Neutrophil (primary cell): Measurements from ENCODE around the gene PPM1N.

Experiments used
- H3K27ac ChIP-seq: fragments of 200-600 bp; sonication (generic); 2 replicates; pipeline ENCODE4 v1.5.1; 2016; ENCODE audit warnings: mild to moderate bottlenecking, moderate library complexity
- H3K27me3 ChIP-seq: fragments of 200-600 bp; sonication (generic); 2 replicates; pipeline ENCODE4 v1.6.0; 2016; ENCODE audit warnings: mild to moderate bottlenecking
- H3K36me3 ChIP-seq: fragments of 200-600 bp; sonication (generic); 2 replicates; pipeline ENCODE4 v1.5.1; 2017
- H3K4me1 ChIP-seq, 2 experiments: fragments of 200-600 bp in 1 of 2; sonication (generic) in 1 of 2; 1 replicate in 1 of 2; 2 replicates in 1 of 2; pipeline versions ENCODE4 v1.5.1 to v1.6.1; 2013 to 2016; ENCODE audit warnings: low read depth in 1 of 2, low read length in 1 of 2, mild to moderate bottlenecking in 1 of 2, moderate library complexity in 1 of 2; ENCODE audit not compliant: control insufficient read depth in 1 of 2, insufficient read depth in 1 of 2
- H3K4me3 ChIP-seq, 2 experiments: fragments of 200-600 bp in 1 of 2; sonication (generic) in 1 of 2; 1 replicate in 1 of 2; 2 replicates in 1 of 2; pipeline ENCODE4 v1.5.1; 2013 to 2016; ENCODE audit warnings: low read depth in 1 of 2, low read length in 1 of 2, mild to moderate bottlenecking in 1 of 2, moderate library complexity in 1 of 2
- H3K9me3 ChIP-seq: fragments of 200-600 bp; sonication (generic); 2 replicates; pipeline ENCODE4 v1.5.1; 2016
- TF ChIP-seq, protein P1 (sequence below): fragments of 200-600 bp; sonication (generic); IDR thresholded peaks from 2 replicates; pipeline ENCODE4 v1.5.1; 2016; ENCODE audit warnings: antibody characterized with exemption

Gene PPM1N

GRCh38 chr19:45455707-45456499 lies 42.3 kb upstream of the PPM1N start:
- Histone ChIP-seq H3K9me3 (no peaks in the 10 kb centered on the region), H3K27me3 (peaks cover 59% of the 10 kb centered on the region), H3K36me3 (no peaks in the 10 kb centered on the region), H3K4me1 (peaks cover 21 to 22% of the 10 kb centered on the region in 2 experiments), H3K4me3 (peak overlapping the region; percentile 21 to 28), H3K27ac (peak overlapping the region; percentile 64)
- TF ChIP-seq, protein P1, sequence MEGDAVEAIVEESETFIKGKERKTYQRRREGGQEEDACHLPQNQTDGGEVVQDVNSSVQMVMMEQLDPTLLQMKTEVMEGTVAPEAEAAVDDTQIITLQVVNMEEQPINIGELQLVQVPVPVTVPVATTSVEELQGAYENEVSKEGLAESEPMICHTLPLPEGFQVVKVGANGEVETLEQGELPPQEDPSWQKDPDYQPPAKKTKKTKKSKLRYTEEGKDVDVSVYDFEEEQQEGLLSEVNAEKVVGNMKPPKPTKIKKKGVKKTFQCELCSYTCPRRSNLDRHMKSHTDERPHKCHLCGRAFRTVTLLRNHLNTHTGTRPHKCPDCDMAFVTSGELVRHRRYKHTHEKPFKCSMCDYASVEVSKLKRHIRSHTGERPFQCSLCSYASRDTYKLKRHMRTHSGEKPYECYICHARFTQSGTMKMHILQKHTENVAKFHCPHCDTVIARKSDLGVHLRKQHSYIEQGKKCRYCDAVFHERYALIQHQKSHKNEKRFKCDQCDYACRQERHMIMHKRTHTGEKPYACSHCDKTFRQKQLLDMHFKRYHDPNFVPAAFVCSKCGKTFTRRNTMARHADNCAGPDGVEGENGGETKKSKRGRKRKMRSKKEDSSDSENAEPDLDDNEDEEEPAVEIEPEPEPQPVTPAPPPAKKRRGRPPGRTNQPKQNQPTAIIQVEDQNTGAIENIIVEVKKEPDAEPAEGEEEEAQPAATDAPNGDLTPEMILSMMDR: peak; percentile 20

- Histone ChIP-seq H3K9me3 (no peaks in the 10 kb centered on the region), H3K4me3 (peak overlapping the region; percentile 21 to 28), H3K27me3 (peaks cover 56% of the 10 kb centered on the region), H3K4me1 (peaks cover 16% of the 10 kb centered on the region in 2 experiments), H3K27ac (peak overlapping the region; percentile 64), H3K36me3 (no peaks in the 10 kb centered on the region)
- TF ChIP-seq, protein P1: no peak
Observed at GRCh38 chr19:45456500-45456815, 41.8 kb upstream of the PPM1N start.

DNA sequence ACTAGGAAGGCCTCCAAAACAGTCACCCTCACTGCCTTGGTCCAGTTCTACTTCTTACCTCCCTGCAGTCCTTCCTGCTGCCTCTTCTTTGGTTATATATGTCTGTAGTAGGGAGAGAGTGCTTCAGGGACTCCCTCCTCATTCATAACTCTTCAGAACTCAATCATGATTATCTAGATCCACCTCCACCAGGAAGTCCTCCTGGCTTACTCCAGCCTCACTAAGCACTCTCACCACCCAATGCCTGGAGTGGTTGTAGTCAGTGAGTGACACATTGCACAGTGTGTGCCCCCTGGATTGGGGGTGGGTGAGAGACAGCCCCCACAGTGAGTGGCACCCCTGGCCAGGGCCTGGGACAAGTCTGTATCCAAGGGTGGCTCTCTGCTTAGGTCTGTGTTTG lies 40.5 kb upstream of the PPM1N start:
- no peaks in the 10 kb centered on the region for H3K9me3 ChIP-seq
- peaks cover 48% of the 10 kb centered on the region for H3K27me3 ChIP-seq
- H3K4me3 ChIP-seq: no peak overlapping the region
- H3K27ac ChIP-seq: no peak overlapping the region
- H3K36me3 ChIP-seq: no peaks in the 10 kb centered on the region
- H3K4me1 ChIP-seq: peaks cover 13% of the 10 kb centered on the region in 2 experiments
- TF ChIP-seq, protein P1: no peak

GRCh38 chr19:45460807-45461347 lies 37.4 kb upstream of the PPM1N start:
- H3K4me1 ChIP-seq: peaks cover 7 to 9% of the 10 kb centered on the region in 2 experiments
- peaks cover 36% of the 10 kb centered on the region for H3K27me3 ChIP-seq
- no peak overlapping the region for H3K27ac ChIP-seq
- no peaks in the 10 kb centered on the region for H3K36me3 ChIP-seq
- no peaks in the 10 kb centered on the region for H3K9me3 ChIP-seq
- H3K4me3 ChIP-seq: no peak overlapping the region
- TF ChIP-seq, protein P1: no peak

- Histone ChIP-seq H3K4me3 (no peak overlapping the region), H3K4me1 (peaks cover 3 to 4% of the 10 kb centered on the region in 2 experiments), H3K9me3 (no peaks in the 10 kb centered on the region), H3K36me3 (no peaks in the 10 kb centered on the region), H3K27ac (no peak overlapping the region), H3K27me3 (peaks cover 45% of the 10 kb centered on the region)
- TF ChIP-seq, protein P1: no peak
Observed at GRCh38 chr19:45462174-45462573, 36.1 kb upstream of the PPM1N start.
